A673 (cell line): ENCODE data around the gene RCBTB2. TPM values are rescaled to one million over a fixed set of nuclear protein-coding genes. Genes with fewer than 3 reads are reported as not detected.

ENCODE experiments used
- BruUV-seq: library from RNA; stranded (reverse); fragments of 400-500 nt; replicated peaks from 2 replicates; lab custom pipeline; 2021; lab: Mats Ljungman, UMichigan
- CTCF ChIA-PET: fragments of 300-600 bp; sonication (Branson Sonifier 250); formaldehyde crosslinking; loops from one replicate; lab custom pipeline; 2022; ENCODE audit warnings: antibody characterized with exemption; lab: Charles Lee
- POLR2A ChIA-PET: fragments of 300-600 bp; sonication (Branson Sonifier 250); formaldehyde crosslinking; loops from one replicate; lab custom pipeline; 2022; ENCODE audit warnings: antibody characterized with exemption; ENCODE audit not compliant: low non-redundant PET; lab: Charles Lee
- DNase-seq: peaks from one replicate; pipeline ENCODE4 v3.0.0-alpha.2; 2015; ENCODE audit warnings: low spot score
- H3K27ac ChIP-seq: fragments of 200-600 bp; sonication (generic); 2 replicates; pipeline ENCODE4 v1.5.1; 2016; ENCODE audit warnings: mixed run types, low read depth, mild to moderate bottlenecking, mixed read lengths, antibody characterized with exemption, low read length; ENCODE audit not compliant: poor library complexity, severe bottlenecking
- H3K27me3 ChIP-seq: fragments of 200-600 bp; sonication (generic); replicated peaks from 2 replicates; pipeline ENCODE4 v1.6.1; 2017; ENCODE audit warnings: mixed run types, low read depth, mild to moderate bottlenecking, mixed read lengths, antibody characterized with exemption, low read length; ENCODE audit not compliant: insufficient read depth, poor library complexity
- H3K36me3 ChIP-seq: fragments of 200-600 bp; sonication (generic); 2 replicates; pipeline ENCODE4 v1.6.1; 2016; ENCODE audit warnings: mixed run types, mild to moderate bottlenecking, mixed read lengths, antibody characterized with exemption, low read length; ENCODE audit not compliant: insufficient read depth, poor library complexity, severe bottlenecking
- H3K4me1 ChIP-seq: fragments of 200-600 bp; sonication (generic); 2 replicates; pipeline ENCODE4 v1.6.1; 2017; ENCODE audit warnings: mixed run types, mild to moderate bottlenecking, mixed read lengths, antibody characterized with exemption, low read length; ENCODE audit not compliant: insufficient read depth, poor library complexity, severe bottlenecking
- H3K4me3 ChIP-seq: fragments of 200-600 bp; sonication (generic); 2 replicates; pipeline ENCODE4 v1.5.1; 2016; ENCODE audit warnings: low read depth, mixed run types, mild to moderate bottlenecking, mixed read lengths, low read length; ENCODE audit not compliant: poor library complexity, severe bottlenecking
- H3K9me3 ChIP-seq: fragments of 200-600 bp; sonication (generic); 2 replicates; pipeline ENCODE4 v1.6.1; 2016; ENCODE audit warnings: mixed run types, low read depth, mild to moderate bottlenecking, mixed read lengths, antibody characterized with exemption, low read length; ENCODE audit not compliant: poor library complexity, severe bottlenecking
- CTCF ChIP-seq: fragments of 300-800, 200-600 bp; sonication (generic); conservative IDR thresholded peaks from 2 replicates; pipeline ENCODE4 v1.5.1; 2017; ENCODE audit warnings: low read depth, mild to moderate bottlenecking, antibody characterized with exemption, low read length, moderate library complexity, mixed read lengths
- EZH2 ChIP-seq: fragments of 200-600 bp; sonication (generic); IDR thresholded peaks from 2 replicates; pipeline ENCODE4 v1.6.1; 2017; ENCODE audit warnings: borderline replicate concordance, low read depth, mild to moderate bottlenecking, mixed read lengths, antibody characterized with exemption, low read length; ENCODE audit not compliant: poor library complexity, severe bottlenecking
- intact Hi-C: fragments of 100-400 bp; cut with micrococcal nuclease; formaldehyde crosslinking; loops from one replicate; pipeline ENCODE4 v1.10.0; 2022; ENCODE audit not compliant: unreplicated experiment
- total RNA-seq: library from RNA; stranded (reverse); gene quantifications from 2 replicates; pipeline ENCODE4 v1.2.3, GENCODE V29; 2021

Gene RCBTB2
- total RNA-seq, 1 experiment from 2014 or later = 6.3 TPM

- ChIA-PET CTCF (no interaction called here), POLR2A (interaction anchor here (0.9 kb wide), 1 partner anchor 15 kb away, joined by 3 read pairs; the partner anchor contains the start of gene RCBTB2)
- no peaks in the 10 kb centered on the region for H3K4me1 ChIP-seq
- H3K27me3 ChIP-seq = no peaks in the 10 kb centered on the region
- H3K4me3 ChIP-seq = no peak overlapping the region
- no peak overlapping the region for H3K27ac ChIP-seq
- H3K36me3 ChIP-seq = no peaks in the 10 kb centered on the region
- DNase-seq = no peak
- TF ChIP-seq EZH2 = no peak
- TF ChIP-seq CTCF = no peak
- intact Hi-C loops = no loop called here
- no peaks in the 10 kb centered on the region for H3K9me3 ChIP-seq
- no TSS peak for BruUV-seq
Observed at GRCh38 chr13:48518083-48518482, 14.8 kb downstream of the RCBTB2 start.

GRCh38 chr13:48515732-48516131, 17.1 kb downstream of the RCBTB2 start:
- TF ChIP-seq EZH2 (no peak), CTCF (no peak)
- Histone ChIP-seq H3K4me1 (no peaks in the 10 kb centered on the region), H3K9me3 (no peaks in the 10 kb centered on the region), H3K27me3 (no peaks in the 10 kb centered on the region), H3K36me3 (no peaks in the 10 kb centered on the region), H3K27ac (no peak overlapping the region), H3K4me3 (no peak overlapping the region)
- intact Hi-C loops = no loop called here
- DNase-seq = no peak
- ChIA-PET POLR2A (no interaction called here), CTCF (no interaction called here)
- no TSS peak for BruUV-seq

- ChIA-PET CTCF (no interaction called here), POLR2A (no interaction called here)
- H3K4me3 ChIP-seq = no peak overlapping the region
- H3K4me1 ChIP-seq = no peaks in the 10 kb centered on the region
- H3K36me3 ChIP-seq = no peaks in the 10 kb centered on the region
- H3K27ac ChIP-seq = no peak overlapping the region
- BruUV-seq = no TSS peak
- no peaks in the 10 kb centered on the region for H3K9me3 ChIP-seq
- no peak for DNase-seq
- TF ChIP-seq EZH2 = no peak
- TF ChIP-seq CTCF = no peak
- no peaks in the 10 kb centered on the region for H3K27me3 ChIP-seq
- intact Hi-C loops = no loop called here
Observed at GRCh38 chr13:48514793-48515192, 18.1 kb downstream of the RCBTB2 start.
